Raji (cell line): ENCODE data around the gene CHCHD6.

Experiments used
- POLR2A ChIP-seq: IDR thresholded peaks from 2 replicates; pipeline ENCODE4 v1.6.1; 2011; ENCODE audit warnings: low read depth, low read length, control low read depth; ENCODE audit not compliant: insufficient read depth

The CHCHD6 gene

DNA sequence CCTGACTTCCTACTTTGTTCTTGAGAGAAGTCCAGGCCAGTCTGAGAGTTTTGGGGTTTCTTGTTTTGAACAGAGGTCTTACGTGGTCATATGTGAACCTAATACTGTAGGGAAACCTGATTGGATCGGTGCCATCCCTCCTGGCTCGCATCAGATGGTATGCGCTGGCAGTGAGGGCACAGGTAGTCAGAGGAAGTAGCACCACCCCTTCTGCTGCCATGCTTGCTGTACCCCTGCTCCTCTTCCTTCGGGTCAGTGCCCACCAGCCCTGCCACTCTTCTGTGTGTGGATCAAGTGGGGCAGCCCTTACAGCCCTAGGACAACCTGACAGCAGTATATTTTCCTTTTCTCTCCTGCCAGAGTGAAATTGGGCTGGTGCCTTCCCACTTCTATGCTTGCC, 39.7 kb downstream of the CHCHD6 start:
- TF ChIP-seq POLR2A, result no peak

DNA sequence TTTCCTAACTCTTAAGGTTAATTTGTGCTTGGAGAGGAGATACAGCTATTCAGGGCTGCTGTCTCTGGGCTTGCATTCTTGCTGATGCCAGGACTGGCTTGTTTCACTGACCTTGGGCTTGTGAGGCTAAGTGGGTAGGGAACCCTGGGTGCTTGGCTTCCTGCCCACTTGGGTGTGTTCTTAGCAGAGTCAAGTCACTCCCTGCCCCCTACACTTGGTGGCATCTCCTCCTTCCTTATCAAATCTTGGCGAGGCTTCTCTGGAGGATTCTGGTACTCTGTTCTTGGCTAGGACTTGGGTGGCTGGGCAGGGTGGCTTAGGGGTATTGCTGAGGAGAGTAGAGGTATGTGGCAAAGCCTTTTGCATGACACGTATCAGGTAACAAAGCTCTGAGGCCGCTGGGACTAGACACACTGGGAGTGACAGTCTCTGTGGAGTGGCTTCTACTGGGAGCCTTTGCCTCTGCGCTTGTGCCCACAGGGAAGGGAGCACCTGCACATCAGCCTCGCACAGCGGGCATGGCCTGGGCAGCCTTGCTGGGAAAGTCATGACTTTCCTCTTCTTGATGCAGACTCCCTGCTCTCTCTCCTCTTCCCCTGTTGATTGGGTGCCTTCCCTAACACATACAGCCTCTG, 41.8 kb downstream of the CHCHD6 start:
- no peak for TF ChIP-seq POLR2A

DNA sequence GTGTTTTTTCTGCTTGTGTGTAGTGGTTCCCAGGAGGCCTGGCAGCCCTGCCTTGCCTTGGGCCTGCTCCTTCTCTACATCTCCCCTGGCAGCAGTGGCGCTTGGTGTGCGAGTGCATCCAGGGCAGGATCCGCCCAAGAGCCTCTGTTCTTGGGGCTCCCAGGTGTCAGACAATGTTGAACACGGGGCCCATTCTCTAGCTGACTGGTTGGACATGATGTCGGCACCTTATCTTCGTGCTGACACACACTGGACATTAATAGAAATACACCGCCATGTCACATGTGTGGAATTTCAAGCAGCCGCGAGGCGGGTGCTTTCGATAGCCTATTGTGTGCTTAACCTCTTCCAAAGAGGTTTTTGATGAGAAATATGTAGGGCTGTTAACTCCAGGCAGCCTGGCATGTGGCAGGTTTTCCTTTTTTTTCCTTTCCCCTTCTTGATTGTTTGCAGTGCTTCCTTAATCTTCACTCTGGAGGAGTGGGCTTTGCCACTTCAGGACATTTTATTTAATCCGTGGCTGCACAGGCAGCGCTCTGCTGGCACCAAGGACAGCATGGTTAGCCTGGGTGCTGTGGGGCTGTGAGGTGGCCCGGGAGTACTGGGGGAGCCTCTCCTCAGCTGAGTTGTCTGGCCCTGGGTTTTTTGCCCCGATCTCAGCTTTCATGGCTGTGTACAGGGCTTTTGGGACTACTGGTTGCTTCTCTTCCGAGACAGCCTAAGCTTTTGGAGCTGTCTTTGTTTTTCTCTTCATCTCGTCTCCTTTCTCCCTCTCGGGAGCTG, 42.5 kb downstream of the CHCHD6 start:
- TF ChIP-seq POLR2A, result no peak

DNA sequence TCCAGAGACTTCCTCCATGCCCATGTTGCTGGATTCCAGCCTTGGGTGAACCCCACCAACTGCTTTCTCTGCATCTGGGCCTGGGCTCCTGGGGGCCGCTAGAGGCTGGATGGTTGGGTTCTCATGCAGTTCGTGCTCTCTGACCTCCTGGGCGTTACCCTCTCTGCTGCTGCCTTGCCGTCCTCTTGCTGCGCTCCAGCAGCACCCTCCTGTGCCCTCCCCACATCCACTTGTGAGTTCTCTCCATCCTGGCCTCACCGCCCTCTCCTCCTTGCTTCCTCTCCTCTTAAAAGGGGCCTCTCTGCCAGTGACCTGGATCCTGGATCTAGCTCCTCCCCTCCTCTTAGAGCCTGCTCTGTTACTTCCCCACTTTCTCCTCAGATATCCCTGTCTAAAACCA, 43.7 kb downstream of the CHCHD6 start:
- no peak for TF ChIP-seq POLR2A

DNA sequence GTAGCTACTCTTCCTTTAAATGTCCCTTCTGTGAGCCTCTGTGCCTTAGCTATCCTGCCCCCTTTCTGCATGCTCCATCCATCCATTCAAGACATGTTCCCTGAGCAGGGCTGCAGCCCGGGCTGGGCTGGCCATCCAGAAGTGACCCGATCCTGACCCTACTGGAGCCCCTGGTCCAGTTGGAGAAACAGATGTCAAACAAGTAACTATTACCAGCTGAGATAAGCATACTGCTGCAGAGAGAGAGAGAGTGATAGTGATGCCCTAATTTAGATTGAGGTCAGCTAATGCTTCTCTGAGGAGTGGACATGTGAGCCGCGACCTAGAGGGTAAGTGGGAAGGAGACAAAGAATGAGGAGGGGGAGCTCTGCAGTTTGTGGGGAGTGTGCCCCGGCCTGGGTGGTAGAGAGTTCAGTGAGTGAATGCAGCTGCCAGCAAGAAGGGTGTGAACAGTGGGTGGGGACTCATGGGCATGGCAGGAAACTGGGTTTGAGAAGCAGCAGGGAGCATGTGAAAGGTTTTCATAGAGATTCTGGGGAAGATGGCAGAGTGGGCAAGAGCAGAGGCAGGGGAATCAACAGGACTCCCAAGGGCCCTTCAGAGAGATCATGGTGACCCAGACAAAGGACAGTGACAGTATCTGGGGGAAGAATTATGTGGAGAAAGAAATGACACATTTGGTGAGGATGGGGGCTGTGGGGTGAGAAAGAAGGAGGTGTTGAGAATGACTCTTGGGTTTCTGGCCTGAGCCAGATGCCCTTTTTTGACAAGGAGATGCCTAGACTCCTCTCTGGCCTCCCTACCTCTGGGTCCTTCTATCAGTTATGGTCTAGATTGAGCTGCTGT, 44.9 kb downstream of the CHCHD6 start:
- TF ChIP-seq POLR2A, result no peak

DNA sequence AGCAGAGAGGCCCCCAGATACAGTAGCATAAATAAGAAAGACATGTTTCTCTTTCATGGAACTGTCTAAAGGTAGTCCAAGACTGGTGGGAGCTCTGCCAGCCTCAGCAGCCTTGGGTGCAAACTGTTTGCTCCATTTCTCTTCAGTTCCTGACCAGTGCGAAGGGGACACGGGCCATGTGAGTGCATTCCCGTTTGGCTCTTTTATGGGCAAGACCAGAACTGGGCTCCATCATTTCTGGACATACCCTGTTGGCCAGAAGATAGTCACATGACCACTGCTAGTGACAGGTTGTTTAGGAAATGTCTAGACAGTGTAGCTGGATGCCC, 45.5 kb downstream of the CHCHD6 start:
- no peak for TF ChIP-seq POLR2A

DNA sequence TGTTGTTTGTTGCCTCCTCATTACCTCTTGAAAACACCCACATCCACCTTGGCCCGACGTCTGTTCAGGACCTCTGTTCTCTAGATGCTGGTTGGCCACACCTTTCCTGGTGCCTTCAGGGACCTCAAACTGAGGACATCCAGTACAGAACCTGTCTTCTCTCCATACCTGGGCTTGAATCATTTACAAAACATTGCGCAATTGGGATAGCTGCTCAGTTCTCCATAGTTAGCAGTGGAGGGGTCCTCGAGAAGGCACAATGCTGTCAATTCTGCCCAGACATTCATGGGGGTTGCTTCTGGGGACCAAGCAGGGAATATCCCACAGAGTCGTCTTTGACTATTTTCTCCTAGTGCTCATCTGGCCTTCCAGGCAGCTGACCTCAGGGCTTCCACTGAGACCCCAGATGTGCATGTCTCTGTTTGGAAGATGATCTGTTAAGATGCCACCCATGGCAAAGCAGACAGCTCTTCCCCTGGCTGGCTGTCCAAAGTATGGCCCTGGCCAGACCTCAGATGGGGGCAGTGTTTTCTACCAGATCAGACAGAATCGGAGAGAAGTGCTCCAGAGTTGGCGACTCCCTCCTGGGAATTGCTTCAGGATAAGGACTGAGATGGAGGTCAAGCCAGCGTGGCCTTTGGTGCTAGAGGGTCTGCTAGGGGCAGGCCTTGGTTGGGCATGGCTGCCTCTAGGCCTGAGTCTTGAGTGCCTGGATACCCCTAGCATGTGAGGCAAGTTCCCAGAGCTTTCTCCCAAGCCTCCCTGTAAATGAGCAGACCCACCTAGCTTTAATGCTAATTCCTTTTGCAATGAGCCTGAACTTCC, 46.1 kb downstream of the CHCHD6 start:
- TF ChIP-seq POLR2A, result no peak

DNA sequence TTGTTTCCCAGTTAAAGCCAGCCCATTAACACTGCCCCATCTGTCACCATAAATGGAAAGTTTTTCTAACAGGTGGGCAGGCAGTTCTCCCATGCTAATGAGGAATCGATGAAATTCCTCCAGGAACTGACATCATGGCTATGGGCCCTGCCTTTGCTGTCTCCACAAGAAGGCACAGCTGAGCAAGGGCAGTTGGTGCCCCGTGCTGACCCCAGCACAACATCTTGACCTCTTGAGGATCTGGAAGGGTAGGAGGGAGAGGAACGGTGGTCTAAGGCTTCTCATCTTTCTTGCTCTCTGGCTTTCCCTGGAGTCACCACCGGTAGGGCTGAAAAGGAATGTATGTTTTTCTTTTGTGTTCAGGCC, 46.7 kb downstream of the CHCHD6 start:
- no peak for TF ChIP-seq POLR2A

DNA sequence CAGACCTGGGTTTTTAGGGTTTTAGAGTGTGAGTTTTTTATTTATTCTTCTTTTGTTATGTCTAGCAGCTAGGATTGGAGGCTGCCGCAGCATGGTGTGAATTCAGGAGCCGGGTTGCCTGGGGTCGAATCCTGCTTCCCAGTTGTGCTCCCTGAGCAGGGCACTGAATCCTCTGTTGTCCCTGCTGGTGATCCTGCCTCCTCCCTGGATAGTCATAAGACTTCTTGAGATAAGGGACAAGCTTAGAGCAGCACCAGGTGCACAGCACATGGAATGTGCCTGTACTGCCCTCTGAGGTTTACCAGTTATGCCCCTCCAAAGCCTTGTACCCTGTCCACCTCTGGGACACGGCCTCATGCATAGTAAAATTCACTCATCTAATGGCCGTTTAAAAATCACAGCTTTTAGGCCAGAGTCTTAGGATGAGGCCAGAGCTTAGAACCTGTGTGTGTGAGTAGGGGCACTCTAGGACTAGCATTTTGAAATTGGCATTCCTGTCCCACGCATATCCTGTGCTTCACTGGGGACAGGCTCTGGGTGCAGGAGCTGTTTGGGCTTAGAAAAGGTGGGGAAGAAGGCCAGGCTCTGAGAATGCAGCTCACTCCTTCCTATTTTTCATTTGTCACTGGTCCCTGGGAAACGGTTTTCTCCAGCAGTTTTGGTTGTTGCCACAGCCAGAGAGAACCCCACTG, 47.7 kb downstream of the CHCHD6 start:
- no peak for TF ChIP-seq POLR2A

DNA sequence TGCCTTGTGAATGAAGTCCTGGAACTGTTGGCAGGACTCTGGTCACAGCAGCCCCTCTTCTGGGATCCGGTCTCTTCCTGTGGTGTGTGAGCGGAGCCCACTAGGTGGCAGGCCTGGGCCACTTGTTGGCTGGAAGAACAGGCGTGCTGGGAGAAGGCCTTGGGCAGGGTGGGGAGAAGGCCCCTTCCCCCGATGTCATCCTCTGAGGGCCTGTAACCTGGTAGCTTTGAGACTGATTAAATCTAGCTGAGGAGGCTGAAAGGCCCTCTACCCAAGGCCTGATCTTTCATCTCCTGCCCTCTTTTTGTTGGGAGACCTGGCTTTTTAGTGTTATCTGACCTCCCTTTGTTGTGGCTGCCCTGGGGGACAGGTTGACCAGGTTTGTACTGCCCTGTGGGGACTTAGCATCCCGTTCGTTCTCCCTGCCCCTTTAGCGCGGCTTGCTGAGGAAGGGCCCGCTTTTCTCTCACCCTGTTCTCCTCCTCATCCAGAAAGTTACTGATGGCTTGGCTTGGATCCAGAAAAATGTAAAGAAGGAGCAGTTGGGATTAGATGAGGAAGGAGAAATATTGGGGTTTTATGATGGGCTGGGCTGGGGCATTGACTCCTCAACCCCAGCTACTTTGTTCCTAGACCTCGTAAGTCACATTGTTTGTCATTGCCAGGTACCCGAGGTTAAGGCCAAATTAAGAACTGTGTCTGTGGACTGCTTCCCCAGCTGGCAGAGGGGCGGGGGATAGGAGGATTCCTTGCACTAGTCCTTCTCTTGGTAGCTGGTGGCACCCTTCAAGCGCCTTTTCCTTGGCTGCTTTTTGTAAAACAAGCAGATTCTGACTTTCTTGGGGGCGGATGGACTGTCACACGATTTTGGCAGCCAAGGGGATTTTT, 48.5 kb downstream of the CHCHD6 start:
- no peak for TF ChIP-seq POLR2A

DNA sequence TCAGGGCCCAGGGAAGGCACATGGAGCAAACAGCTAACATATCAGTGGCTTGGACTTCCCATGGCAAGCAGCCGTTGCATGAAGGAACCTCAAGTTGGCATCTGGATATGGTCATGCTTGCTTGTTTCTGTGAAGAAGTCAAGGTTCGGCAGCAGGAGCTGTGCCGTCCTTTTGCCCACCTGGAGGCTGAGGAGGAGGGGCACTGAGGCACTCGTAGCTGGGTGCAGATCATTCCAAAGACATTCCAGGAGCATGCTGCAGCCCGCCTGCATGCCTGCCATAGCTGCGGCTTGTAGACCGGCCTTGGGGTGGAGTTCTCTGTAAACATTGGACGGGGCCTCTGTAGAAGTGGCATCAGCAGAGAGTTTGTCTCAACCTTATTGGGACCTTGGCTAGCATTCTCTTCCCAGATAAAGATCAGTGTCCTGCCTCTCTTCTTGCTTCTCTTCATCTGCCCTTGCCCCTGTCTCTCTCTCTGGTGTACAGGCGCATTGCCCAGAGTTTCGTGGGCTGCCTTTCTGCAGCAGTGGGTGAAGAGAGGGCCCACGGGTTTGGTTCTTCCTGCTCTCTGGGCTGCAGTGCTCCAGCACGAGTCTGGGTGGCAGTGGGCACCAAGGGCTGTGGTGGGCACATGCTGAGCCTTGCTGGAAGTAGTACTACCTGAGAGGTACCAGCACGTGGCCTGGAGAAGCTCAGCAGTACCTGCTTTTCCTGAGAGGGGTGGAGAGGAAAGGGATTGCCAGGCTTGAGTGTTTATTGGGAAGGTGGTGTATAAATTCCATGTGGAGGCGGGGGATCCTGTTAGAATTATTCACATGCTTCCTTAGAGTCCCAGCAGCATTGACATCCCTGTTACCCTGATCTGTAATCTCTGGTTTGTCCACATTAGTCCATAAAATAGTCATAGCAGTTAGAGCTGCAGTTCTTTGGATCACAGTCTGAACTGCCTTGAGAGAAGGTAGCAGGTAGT, 49.4 kb downstream of the CHCHD6 start:
- TF ChIP-seq POLR2A, result no peak

DNA sequence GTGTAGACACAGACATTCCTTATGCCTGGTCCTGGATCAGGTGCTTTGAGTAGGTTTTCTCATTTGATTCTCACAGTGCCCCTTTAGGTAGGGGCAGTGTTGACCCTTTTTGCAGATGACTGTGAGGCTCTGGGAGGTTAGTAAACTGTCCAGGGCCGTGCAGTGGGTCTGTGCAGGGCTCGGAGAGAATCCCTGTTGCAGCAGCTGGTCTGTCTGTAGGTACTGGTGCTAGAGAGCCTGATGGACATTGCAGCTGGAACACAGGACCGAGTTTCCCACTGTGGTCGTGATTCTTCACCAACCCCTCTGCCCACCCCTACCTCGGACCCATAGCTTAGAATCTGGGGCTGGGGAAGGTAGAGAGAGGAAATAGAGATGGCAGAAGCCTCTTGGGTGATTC, 51.8 kb downstream of the CHCHD6 start:
- no peak for TF ChIP-seq POLR2A

DNA sequence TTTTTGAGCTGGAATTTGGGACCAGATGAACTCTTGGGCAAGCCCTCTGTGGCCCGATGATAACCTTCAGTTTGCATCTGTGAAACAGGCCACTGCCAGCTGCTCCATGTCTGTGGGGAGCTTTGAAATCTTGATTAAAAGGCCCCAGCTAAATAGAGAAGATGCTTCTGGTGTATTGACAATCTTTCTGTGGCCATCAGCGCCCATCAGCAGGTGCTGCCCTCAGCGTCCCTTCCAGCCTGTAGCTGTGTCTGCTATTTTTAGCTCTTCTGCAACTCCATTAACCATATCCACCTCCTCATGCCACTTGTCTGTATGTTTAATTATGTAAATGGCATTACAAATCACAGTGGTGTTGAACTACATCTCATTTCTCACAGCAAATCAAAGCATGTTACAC, 54.0 kb downstream of the CHCHD6 start:
- TF ChIP-seq POLR2A, result no peak
